T-helper 2 cell (primary cell): ENCODE data around the gene MLLT3.

ENCODE experiments used
- DNase-seq, 5 experiments: peaks; one replicate each; pipeline versions ENCODE4 v3.0.0 to v3.0.0-alpha.2; 2012 to 2022

The MLLT3 gene

GRCh38 chr9:20472342-20473045, 149.8 kb downstream of the MLLT3 start:
- DNase-seq: no peak

GRCh38 chr9:20466328-20467008, 155.8 kb downstream of the MLLT3 start:
- no peak for DNase-seq

- no peak for DNase-seq
These were observed 158.1 kb downstream of the MLLT3 start for GRCh38 chr9:20464242-20464641.

GRCh38 chr9:20463823-20464222, 158.5 kb downstream of the MLLT3 start:
- DNase-seq: no peak

GRCh38 chr9:20462410-20462809, 159.9 kb downstream of the MLLT3 start:
- DNase-seq: no peak

- no peak for DNase-seq
These were observed 175.0 kb downstream of the MLLT3 start for GRCh38 chr9:20447291-20447690.

GRCh38 chr9:20446248-20446647, 176.1 kb downstream of the MLLT3 start:
- DNase-seq: no peak

- DNase-seq: no peak
These were observed 179.6 kb downstream of the MLLT3 start for GRCh38 chr9:20442461-20443319.

GRCh38 chr9:20441711-20442423, 180.4 kb downstream of the MLLT3 start:
- DNase-seq: peak in 1 of 5 experiments; percentile 24

- no peak for DNase-seq
These were observed 181.1 kb downstream of the MLLT3 start for GRCh38 chr9:20441166-20441565.

- DNase-seq: no peak
These were observed 184.8 kb downstream of the MLLT3 start for GRCh38 chr9:20437476-20437875.

GRCh38 chr9:20436476-20437195, 185.7 kb downstream of the MLLT3 start:
- DNase-seq: peak in 1 of 5 experiments; percentile 9

- no peak for DNase-seq
These were observed 193.3 kb downstream of the MLLT3 start for GRCh38 chr9:20428976-20429375.

- no peak for DNase-seq
These were observed 194.9 kb downstream of the MLLT3 start for GRCh38 chr9:20427359-20427758.

GRCh38 chr9:20426019-20426418, 196.3 kb downstream of the MLLT3 start:
- no peak for DNase-seq

GRCh38 chr9:20419533-20419932, 202.8 kb downstream of the MLLT3 start:
- no peak for DNase-seq

GRCh38 chr9:20418485-20418884, 203.8 kb downstream of the MLLT3 start:
- DNase-seq: no peak

GRCh38 chr9:20417373-20418080, 204.8 kb downstream of the MLLT3 start:
- no peak for DNase-seq

GRCh38 chr9:20414150-20414549, 208.1 kb downstream of the MLLT3 start:
- no peak for DNase-seq

- no peak for DNase-seq
These were observed 212.8 kb downstream of the MLLT3 start for GRCh38 chr9:20409321-20410092.

GRCh38 chr9:20408513-20408912, 213.8 kb downstream of the MLLT3 start:
- no peak for DNase-seq
